ENCODE data around the gene MEG3. TPM values are rescaled to one million over a fixed set of nuclear protein-coding genes. Genes with fewer than 3 reads are reported as not detected.

Gene MEG3
- total and polyA plus RNA-seq, 9 of the 15 experiments (the other 6 are each of a cell fraction or from before 2014, with no cell fraction given): 0.10 to 5.3 (median 1.0) TPM; not detected in 1

- in situ Hi-C loops (cut with MboI) (no loop called here), intact Hi-C loops (cut with micrococcal nuclease) (no loop called here)
- BruUV-seq (replicated peaks): no TSS peak
- DNase-seq (ENCODE audit: extremely low read depth in 1 of 4, low spot score in 3 of 4): peak in 2 of 4 experiments; percentile 34 to 45
- no peaks in the 10 kb centered on the region for H3K36me3 ChIP-seq (ENCODE audit: control insufficient read depth, insufficient read depth, low read length)
- peaks cover 28 to 40% of the 10 kb centered on the region in 2 experiments for H3K4me1 ChIP-seq (replicated peaks in 1 of 2; ENCODE audit: control insufficient read depth in 2 of 2, insufficient read depth in 2 of 2, low read length in 2 of 2)
- H3K27me3 ChIP-seq (ENCODE audit: control insufficient read depth in 2 of 2, insufficient read depth in 2 of 2, low read length in 2 of 2): no peaks in the 10 kb centered on the region
- no peak overlapping the region for H3K4me3 ChIP-seq
- 4% methylated on average over 8 of the region's 9 CpGs for WGBS (ENCODE audit: insufficient coverage, low coverage, missing lambda C conversion rate)
- peak; percentile 61 for FAIRE-seq
- H3K79me2 ChIP-seq (ENCODE audit: control insufficient read depth, insufficient read depth, low read length): no peaks in the 10 kb centered on the region
- ATAC-seq: peak; percentile 71
- peak overlapping the region; percentile 57; the same call in 2 of the 3 replicates for H3K27ac ChIP-seq (ENCODE audit: extremely low read depth, low read depth, low read length)
- H2AFZ ChIP-seq (ENCODE audit: low read depth, low read length): peak overlapping the region; percentile 61; the same call in 1 of the 2 replicates
- CTCF ChIA-PET (ENCODE audit: low intra/inter-chr PET ratio): no interaction called here
- POLR2A ChIA-PET: interaction anchor here (0.7 to 1.8 kb wide), 2 partner anchors 10 to 13 kb away, joined by 4 read pairs; no protein-coding TSS in a partner anchor
- no peaks in the 10 kb centered on the region for H3K9me1 ChIP-seq (ENCODE audit: control insufficient read depth, insufficient read depth, low read length)
- H3K9me3 ChIP-seq (replicated peaks; ENCODE audit: control insufficient read depth, insufficient read depth, low read depth, low read length): no peaks in the 10 kb centered on the region
- peak overlapping the region; percentile 20; the same call in 1 of the 2 replicates for H3K4me2 ChIP-seq (ENCODE audit: insufficient read depth, low read length)
- H3K9ac ChIP-seq (ENCODE audit: insufficient read depth in 1 of 2, low read depth in 2 of 2, low read length in 2 of 2): 0 out of 4 replicates have a peak overlapping the region, but pooled peaks of 1 of the 2 experiments have one; percentile 9
- no peaks in the 10 kb centered on the region for H4K20me1 ChIP-seq (replicated peaks; ENCODE audit: control insufficient read depth, insufficient read depth, low read length)
- TF ChIP-seq JUND (IDR thresholded peaks at IDR 0.05; ENCODE audit: borderline replicate concordance, low read depth, low read length) (no peak), JUND (tag; IDR thresholded peaks at IDR 0.05; ENCODE audit: borderline replicate concordance, low read depth, low read length) (peak; percentile 33; the same call in 1 of the 3 replicates), NR2C1 (IDR thresholded peaks at IDR 0.05) (no peak), NR2C1 (tag; IDR thresholded peaks at IDR 0.05) (no peak), RBBP5 (IDR thresholded peaks at IDR 0.05; ENCODE audit: borderline replicate concordance, insufficient read depth, low read length, poor library complexity, severe bottlenecking) (peak; percentile 49), ZNF589 (CRISPR knock-in tag; IDR thresholded peaks at IDR 0.05; ENCODE audit: low read depth) (peak; percentile 73), ATF7 (IDR thresholded peaks at IDR 0.05) (0 out of 2 replicates have a peak, but pooled peaks have one; percentile 15), HMG20B (CRISPR knock-in tag; IDR thresholded peaks at IDR 0.05) (no peak), ZNF586 (CRISPR knock-in tag; conservative IDR thresholded peaks at IDR 0.05) (no peak), ZNF445 (CRISPR knock-in tag; IDR thresholded peaks at IDR 0.05; ENCODE audit: low read depth) (no peak), HDAC8 (tag; IDR thresholded peaks at IDR 0.05) (no peak), SMC3 (conservative IDR thresholded peaks at IDR 0.05; ENCODE audit: insufficient read depth, low read depth, low read length) (no peak), CTBP1 (IDR thresholded peaks at IDR 0.05; ENCODE audit: borderline replicate concordance) (no peak), ZNF79 (CRISPR knock-in tag; IDR thresholded peaks at IDR 0.05; ENCODE audit: low read depth) (no peak)
- TF ChIP-seq, protein P1, sequence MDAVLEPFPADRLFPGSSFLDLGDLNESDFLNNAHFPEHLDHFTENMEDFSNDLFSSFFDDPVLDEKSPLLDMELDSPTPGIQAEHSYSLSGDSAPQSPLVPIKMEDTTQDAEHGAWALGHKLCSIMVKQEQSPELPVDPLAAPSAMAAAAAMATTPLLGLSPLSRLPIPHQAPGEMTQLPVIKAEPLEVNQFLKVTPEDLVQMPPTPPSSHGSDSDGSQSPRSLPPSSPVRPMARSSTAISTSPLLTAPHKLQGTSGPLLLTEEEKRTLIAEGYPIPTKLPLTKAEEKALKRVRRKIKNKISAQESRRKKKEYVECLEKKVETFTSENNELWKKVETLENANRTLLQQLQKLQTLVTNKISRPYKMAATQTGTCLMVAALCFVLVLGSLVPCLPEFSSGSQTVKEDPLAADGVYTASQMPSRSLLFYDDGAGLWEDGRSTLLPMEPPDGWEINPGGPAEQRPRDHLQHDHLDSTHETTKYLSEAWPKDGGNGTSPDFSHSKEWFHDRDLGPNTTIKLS (IDR thresholded peaks at IDR 0.05; ENCODE audit: borderline replicate concordance, low read depth): peak; percentile 56; the same call in 1 of the 2 replicates
- TF ChIP-seq, protein P2, sequence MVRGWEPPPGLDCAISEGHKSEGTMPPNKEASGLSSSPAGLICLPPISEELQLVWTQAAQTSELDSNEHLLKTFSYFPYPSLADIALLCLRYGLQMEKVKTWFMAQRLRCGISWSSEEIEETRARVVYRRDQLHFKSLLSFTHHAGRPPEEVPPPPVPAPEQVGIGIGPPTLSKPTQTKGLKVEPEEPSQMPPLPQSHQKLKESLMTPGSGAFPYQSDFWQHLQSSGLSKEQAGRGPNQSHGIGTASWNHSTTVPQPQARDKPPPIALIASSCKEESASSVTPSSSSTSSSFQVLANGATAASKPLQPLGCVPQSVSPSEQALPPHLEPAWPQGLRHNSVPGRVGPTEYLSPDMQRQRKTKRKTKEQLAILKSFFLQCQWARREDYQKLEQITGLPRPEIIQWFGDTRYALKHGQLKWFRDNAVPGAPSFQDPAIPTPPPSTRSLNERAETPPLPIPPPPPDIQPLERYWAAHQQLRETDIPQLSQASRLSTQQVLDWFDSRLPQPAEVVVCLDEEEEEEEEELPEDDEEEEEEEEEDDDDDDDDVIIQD (CRISPR knock-in tag; IDR thresholded peaks at IDR 0.05): no peak
- TF ChIP-seq, protein P3, sequence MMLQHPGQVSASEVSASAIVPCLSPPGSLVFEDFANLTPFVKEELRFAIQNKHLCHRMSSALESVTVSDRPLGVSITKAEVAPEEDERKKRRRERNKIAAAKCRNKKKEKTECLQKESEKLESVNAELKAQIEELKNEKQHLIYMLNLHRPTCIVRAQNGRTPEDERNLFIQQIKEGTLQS (IDR thresholded peaks at IDR 0.05): peak; percentile 40; the same call in 1 of the 2 replicates
- TF ChIP-seq, protein P3 (CRISPR knock-in tag; conservative IDR thresholded peaks at IDR 0.05): no peak
These were observed 39.2 kb downstream of the MEG3 start for GRCh38 chr14:100864960-100865681.

Measured in K562 (cell line).